Liver (tissue), 9 donors: Measurements from ENCODE around the gene PPP2R2C. TPM values are rescaled to one million over a fixed set of nuclear protein-coding genes. Genes with fewer than 3 reads are reported as not detected.

ENCODE experiments used
- DNase-seq: peaks from one replicate; pipeline ENCODE4 v3.0.0-alpha.2; 2017; ENCODE audit warnings: low spot score
- H3K27ac ChIP-seq, 2 donors: one replicate each; pipeline ENCODE4 v1.7.0; 2013; ENCODE audit warnings: inconsistent platforms in 2 of 2, low read length in 2 of 2, control low read depth in 1 of 2, low read depth in 1 of 2, mild to moderate bottlenecking in 1 of 2
- H3K27me3 ChIP-seq, 4 donors: one replicate each; pipeline versions ENCODE4 v1.6.1 to v1.7.0; 2013; ENCODE audit warnings: low read length in 3 of 4, inconsistent platforms in 1 of 4, mild to moderate bottlenecking in 1 of 4, moderate library complexity in 1 of 4; ENCODE audit not compliant: control insufficient read depth in 4 of 4, insufficient read depth in 4 of 4
- H3K36me3 ChIP-seq, 4 donors: one replicate each; pipeline versions ENCODE4 v1.6.1 to v1.7.0; 2013; ENCODE audit warnings: low read length in 3 of 4, mild to moderate bottlenecking in 3 of 4, low read depth in 1 of 4, moderate library complexity in 1 of 4; ENCODE audit not compliant: control insufficient read depth in 4 of 4, insufficient read depth in 3 of 4
- H3K4me1 ChIP-seq, 4 donors: one replicate each; pipeline versions ENCODE4 v1.6.1 to v1.7.0; 2013; ENCODE audit warnings: low read length in 3 of 4, mild to moderate bottlenecking in 3 of 4, moderate library complexity in 1 of 4; ENCODE audit not compliant: control insufficient read depth in 4 of 4, insufficient read depth in 4 of 4
- H3K4me3 ChIP-seq, 3 donors: one replicate each; pipeline versions ENCODE4 v1.6.1 to v1.7.0; 2013; ENCODE audit warnings: low read length in 3 of 3, control low read depth in 1 of 3, low read depth in 1 of 3, mild to moderate bottlenecking in 1 of 3
- H3K9ac ChIP-seq, 2 donors: one replicate each; pipeline ENCODE4 v1.7.0; 2013; ENCODE audit warnings: low read length in 2 of 2, mild to moderate bottlenecking in 2 of 2, moderate library complexity in 2 of 2, control low read depth in 1 of 2, low read depth in 1 of 2
- H3K9me3 ChIP-seq, 4 donors: one replicate each; pipeline versions ENCODE4 v1.6.1 to v1.7.0; 2013; ENCODE audit warnings: low read length in 3 of 4; ENCODE audit not compliant: control insufficient read depth in 4 of 4
- ATF3 ChIP-seq: IDR thresholded peaks from 2 replicates; pipeline ENCODE4 v1.6.1; 2016; ENCODE audit warnings: antibody characterized with exemption
- CTCF ChIP-seq: fragments of 150-350 bp; IDR thresholded peaks from 2 replicates; pipeline ENCODE4 v1.5.1; 2017; ENCODE audit warnings: improper control_type of control experiment, low read depth, low read length; ENCODE audit not compliant: missing input control
- FOXA1 ChIP-seq: IDR thresholded peaks from 2 replicates; pipeline ENCODE4 v1.6.1; 2016; ENCODE audit warnings: antibody characterized with exemption
- FOXA2 ChIP-seq: IDR thresholded peaks from 2 replicates; pipeline ENCODE4 v1.6.1; 2016; ENCODE audit warnings: antibody characterized with exemption
- GABPA ChIP-seq, 2 donors: IDR thresholded peaks in 1 of 2; conservative IDR thresholded peaks in 1 of 2; 2 replicates each; pipeline ENCODE4 v1.6.1; 2016; ENCODE audit warnings: antibody characterized with exemption in 2 of 2, mild to moderate bottlenecking in 1 of 2, moderate library complexity in 1 of 2
- HNF4G ChIP-seq: IDR thresholded peaks from 2 replicates; pipeline ENCODE4 v1.6.1; 2016; ENCODE audit warnings: antibody characterized with exemption
- RAD21 ChIP-seq, 2 donors: IDR thresholded peaks; 2 replicates each; pipeline ENCODE4 v1.6.1; 2016; ENCODE audit warnings: antibody characterized with exemption in 2 of 2, mild to moderate bottlenecking in 2 of 2
- TAF1 ChIP-seq: conservative IDR thresholded peaks from 2 replicates; pipeline ENCODE4 v1.6.1; 2016; ENCODE audit warnings: antibody characterized with exemption, mild to moderate bottlenecking
- YY1 ChIP-seq: IDR thresholded peaks from 2 replicates; pipeline ENCODE4 v1.6.1; 2016; ENCODE audit warnings: antibody characterized with exemption, mild to moderate bottlenecking
- ZBTB33 ChIP-seq: IDR thresholded peaks from 2 replicates; pipeline ENCODE4 v1.6.1; 2016; ENCODE audit warnings: antibody characterized with exemption
- WGBS: extraction: QIAGEN DNeasy Blood & Tissue Kit; methylation state at CpG from one replicate; pipeline ENCODE4 v1.1.7; 2013; 5-methylcytosine and 5-hydroxymethylcytosine counted together
- polyA plus RNA-seq, 2 donors: library from polyadenylated mRNA; stranded (reverse) in 1 of 2; unstranded in 1 of 2; fragments of 200-250 nt in 1 of 2; fragments of >200 nt in 1 of 2; fragmentation: Nextera tagmentation in 1 of 2; extraction: Ambion mirVana in 1 of 2; gene quantifications; one replicate each; pipeline versions ENCODE4 v1.2.1 to v1.2.3, GENCODE V29; 2013 to 2015
- total RNA-seq, 2 donors: library from RNA; depleted of rRNA; stranded (reverse); fragments of >200 nt; gene quantifications; one replicate each; pipeline ENCODE4 v1.2.3, GENCODE V29; 2014
- donor health status: healthy.
- donor health status: healthy.
- donor health status: healthy.
- donor health status: healthy.
- donor health status: healthy.

Gene PPP2R2C
- total and polyA plus RNA-seq, 4 donors, result under 0.01 to 0.01 TPM; not detected in 2

- TF ChIP-seq GABPA (IDR thresholded peaks at IDR 0.05 in 1 of 2, conservative IDR thresholded peaks at IDR 0.05 in 1 of 2), result no peak
- no peak for TF ChIP-seq FOXA1
These were observed 6.5 kb downstream of the PPP2R2C start (continued) for GRCh38 chr4:6465955-6466354.

GRCh38 chr4:6464842-6465588 lies 7.4 kb downstream of the PPP2R2C start:
- H3K4me3 ChIP-seq, result no peak overlapping the region
- H3K4me1 ChIP-seq, result no peaks in the 10 kb centered on the region
- 62% methylated on average over 7 of the region's 7 CpGs for WGBS
- DNase-seq, result no peak
- peaks cover 0 to 6% (median 2%) of the 10 kb centered on the region in 4 donors for H3K27me3 ChIP-seq
- H3K27ac ChIP-seq, result no peak overlapping the region
- no peak for TF ChIP-seq ATF3
- H3K9me3 ChIP-seq, result no peaks in the 10 kb centered on the region
- no peak overlapping the region for H3K9ac ChIP-seq
- no peaks in the 10 kb centered on the region for H3K36me3 ChIP-seq

GRCh38 chr4:6463311-6464289 lies 8.8 kb downstream of the PPP2R2C start:
- WGBS, result 47% methylated on average over 11 of the region's 11 CpGs
- TF ChIP-seq FOXA2, result no peak
- no peak for TF ChIP-seq CTCF
- no peak overlapping the region for H3K27ac ChIP-seq
- H3K27me3 ChIP-seq, result peaks cover 0 to 3% (median under 1%) of the 10 kb centered on the region in 4 donors
- no peak overlapping the region for H3K4me3 ChIP-seq
- H3K36me3 ChIP-seq, result no peaks in the 10 kb centered on the region
- H3K9me3 ChIP-seq, result peaks cover 4 to 8% (median 7%) of the 10 kb centered on the region in 4 donors
- DNase-seq, result peak; percentile 29
- no peak overlapping the region for H3K9ac ChIP-seq
- no peaks in the 10 kb centered on the region for H3K4me1 ChIP-seq

- peaks cover 0 to 3% (median 0%) of the 10 kb centered on the region in 4 donors for H3K27me3 ChIP-seq
- no peak overlapping the region for H3K27ac ChIP-seq
- H3K4me1 ChIP-seq, result no peaks in the 10 kb centered on the region
- no peak overlapping the region for H3K4me3 ChIP-seq
- no peak for TF ChIP-seq ATF3
- no peak for TF ChIP-seq FOXA1
- TF ChIP-seq HNF4G, result no peak
- no peak for TF ChIP-seq RAD21 (IDR thresholded peaks at IDR 0.05)
- TF ChIP-seq CTCF, result no peak
- TF ChIP-seq FOXA2, result no peak
- no peak for TF ChIP-seq ZBTB33
- no peak for TF ChIP-seq YY1
- no peak for TF ChIP-seq TAF1
- no peak overlapping the region for H3K9ac ChIP-seq
- DNase-seq, result no peak
- H3K36me3 ChIP-seq, result no peaks in the 10 kb centered on the region
- peaks cover 4 to 11% (median 9%) of the 10 kb centered on the region in 4 donors for H3K9me3 ChIP-seq
- 76% methylated on average over 9 of the region's 9 CpGs for WGBS
These were observed 10.9 kb downstream of the PPP2R2C start for GRCh38 chr4:6461301-6462165.
